Right atrium auricular region (tissue), 2 donors: ENCODE measurements around the gene MAT2A. TPM values are rescaled to one million over a fixed set of nuclear protein-coding genes. Genes with fewer than 3 reads are reported as not detected.

ENCODE experiments used
- DNase-seq: peaks from one replicate; pipeline ENCODE4 v3.0.0-alpha.2; 2019; ENCODE audit warnings: low spot score
- H3K27ac ChIP-seq, 2 donors: fragments of 200-600 bp; sonication (generic); 1 replicate in 1 of 2; 2 replicates in 1 of 2; pipeline ENCODE4 v1.5.1; 2016 to 2019
- H3K27me3 ChIP-seq, 2 donors: fragments of 200-600 bp; sonication (generic); one replicate each; pipeline versions ENCODE4 v1.5.1 to v1.6.0; 2017 to 2019
- H3K36me3 ChIP-seq: fragments of 200-600 bp; sonication (generic); one replicate; pipeline ENCODE4 v1.5.1; 2016
- H3K4me1 ChIP-seq, 2 donors: fragments of 200-600 bp; sonication (generic); one replicate each; pipeline versions ENCODE4 v1.5.1 to v1.6.0; 2017 to 2019
- H3K4me3 ChIP-seq, 2 donors: fragments of 200-600 bp; sonication (generic); 1 replicate in 1 of 2; 2 replicates in 1 of 2; pipeline ENCODE4 v1.5.1; 2017 to 2019; ENCODE audit warnings: mild to moderate bottlenecking in 1 of 2, moderate library complexity in 1 of 2
- H3K9me3 ChIP-seq, 2 donors: fragments of 200-600 bp; sonication (generic); one replicate each; pipeline ENCODE4 v1.5.1; 2019
- total RNA-seq, 2 donors: library from RNA; depleted of rRNA; stranded (reverse); fragments of >200 nt; gene quantifications; one replicate each; pipeline ENCODE4 v1.1.0, GENCODE V29; 2016
- TF ChIP-seq, protein P1 (sequence below), 2 donors: fragments of 200-600 bp; sonication (generic); IDR thresholded peaks; one replicate each; pipeline ENCODE4 v1.5.1; 2019; ENCODE audit warnings: antibody characterized with exemption in 2 of 2

MAT2A gene
- total RNA-seq, 2 donors from 2014 or later = 95.6 to 101 TPM

DNA sequence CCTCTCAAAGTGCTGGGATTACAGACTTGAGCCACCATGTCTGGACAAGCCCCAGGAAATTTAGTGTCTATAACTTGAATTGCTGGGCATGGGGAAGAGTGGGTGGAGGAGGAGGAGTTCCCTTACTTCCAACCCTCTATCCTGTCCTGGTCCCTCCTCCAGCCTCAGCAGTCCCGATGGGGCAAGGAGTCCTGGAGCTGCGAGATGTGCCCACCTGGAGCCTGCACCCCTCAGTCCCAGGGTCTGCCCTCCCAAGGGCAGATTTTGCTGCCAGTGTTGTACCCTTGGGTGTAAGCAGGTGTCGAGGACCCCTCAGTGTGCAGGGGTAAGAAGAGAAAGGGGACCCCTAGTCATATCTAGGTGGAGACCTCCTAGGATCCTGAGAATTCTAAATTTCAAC, 41.2 kb downstream of the MAT2A start:
- H3K27ac ChIP-seq = peak overlapping the region; percentile 80
- H3K36me3 ChIP-seq = no peaks in the 10 kb centered on the region
- H3K27me3 ChIP-seq = no peaks in the 10 kb centered on the region
- no peaks in the 10 kb centered on the region for H3K9me3 ChIP-seq
- TF ChIP-seq, protein P1, sequence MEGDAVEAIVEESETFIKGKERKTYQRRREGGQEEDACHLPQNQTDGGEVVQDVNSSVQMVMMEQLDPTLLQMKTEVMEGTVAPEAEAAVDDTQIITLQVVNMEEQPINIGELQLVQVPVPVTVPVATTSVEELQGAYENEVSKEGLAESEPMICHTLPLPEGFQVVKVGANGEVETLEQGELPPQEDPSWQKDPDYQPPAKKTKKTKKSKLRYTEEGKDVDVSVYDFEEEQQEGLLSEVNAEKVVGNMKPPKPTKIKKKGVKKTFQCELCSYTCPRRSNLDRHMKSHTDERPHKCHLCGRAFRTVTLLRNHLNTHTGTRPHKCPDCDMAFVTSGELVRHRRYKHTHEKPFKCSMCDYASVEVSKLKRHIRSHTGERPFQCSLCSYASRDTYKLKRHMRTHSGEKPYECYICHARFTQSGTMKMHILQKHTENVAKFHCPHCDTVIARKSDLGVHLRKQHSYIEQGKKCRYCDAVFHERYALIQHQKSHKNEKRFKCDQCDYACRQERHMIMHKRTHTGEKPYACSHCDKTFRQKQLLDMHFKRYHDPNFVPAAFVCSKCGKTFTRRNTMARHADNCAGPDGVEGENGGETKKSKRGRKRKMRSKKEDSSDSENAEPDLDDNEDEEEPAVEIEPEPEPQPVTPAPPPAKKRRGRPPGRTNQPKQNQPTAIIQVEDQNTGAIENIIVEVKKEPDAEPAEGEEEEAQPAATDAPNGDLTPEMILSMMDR (IDR thresholded peaks at IDR 0.05) = no peak
- peaks cover 0 to 44% of the 10 kb centered on the region in 2 donors for H3K4me1 ChIP-seq
- no peak overlapping the region for H3K4me3 ChIP-seq
- no peak for DNase-seq

DNA sequence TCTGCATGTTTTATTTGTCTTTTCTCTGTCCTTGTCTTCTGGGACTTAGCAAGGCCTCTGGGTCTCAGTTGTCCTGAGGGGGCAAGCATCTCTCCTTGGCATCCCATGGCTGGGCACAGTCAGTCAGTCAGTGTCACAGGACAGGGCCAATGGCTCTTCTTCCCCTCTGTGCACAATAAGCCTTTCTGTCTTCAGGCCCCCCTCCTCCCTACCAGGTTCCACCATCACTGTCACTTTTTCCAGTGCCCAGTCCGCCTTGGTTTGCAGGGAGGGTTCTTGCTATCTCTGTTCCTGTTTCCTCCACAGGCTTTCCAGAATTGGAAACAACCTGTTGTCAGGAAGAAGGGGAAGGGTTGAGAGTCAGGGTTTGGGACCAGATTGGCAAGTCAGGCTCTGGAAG, 43.5 kb downstream of the MAT2A start:
- TF ChIP-seq, protein P1 (IDR thresholded peaks at IDR 0.05) = no peak
- Histone ChIP-seq H3K4me3 (no peak overlapping the region), H3K27ac (no peak overlapping the region), H3K9me3 (no peaks in the 10 kb centered on the region), H3K4me1 (peaks cover 0 to 63% of the 10 kb centered on the region in 2 donors), H3K27me3 (no peaks in the 10 kb centered on the region), H3K36me3 (no peaks in the 10 kb centered on the region)
- DNase-seq = no peak

DNA sequence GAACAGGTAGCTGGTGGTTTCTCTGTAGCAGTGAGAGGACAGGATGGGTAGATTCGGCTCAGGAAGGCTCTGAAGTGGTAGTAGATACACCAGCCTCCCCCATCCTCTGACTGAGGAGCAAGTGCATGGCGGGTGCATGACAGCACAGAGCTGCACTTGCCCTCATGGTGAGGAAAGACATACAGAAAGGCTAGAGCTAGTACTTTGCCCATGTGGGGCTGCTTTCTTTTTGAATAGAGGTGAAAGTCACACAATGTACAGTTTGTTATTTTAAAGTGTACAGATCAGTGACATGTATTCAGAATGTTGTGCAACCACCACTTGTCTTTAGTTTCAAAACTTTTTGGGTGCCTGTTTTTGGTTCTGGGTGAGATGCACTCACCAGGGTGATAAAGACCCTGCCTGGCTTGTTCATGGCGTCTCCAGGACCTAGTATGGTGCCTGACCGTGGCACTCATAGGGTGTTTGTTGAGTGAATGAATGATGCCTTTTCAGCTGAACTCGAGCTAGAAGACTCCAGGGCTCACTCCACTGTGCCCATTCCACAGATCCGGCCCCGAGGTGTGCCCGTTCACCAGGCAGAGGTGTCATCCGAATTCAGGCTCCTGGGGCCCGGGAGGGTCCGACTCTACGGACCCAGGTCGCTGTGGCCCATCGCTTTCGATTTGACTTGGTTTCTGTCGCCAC, 44.8 kb downstream of the MAT2A start:
- Histone ChIP-seq H3K4me3 (peak overlapping the region; percentile 63 to 68), H3K4me1 (peaks cover 0 to 63% of the 10 kb centered on the region in 2 donors), H3K9me3 (no peaks in the 10 kb centered on the region), H3K36me3 (no peaks in the 10 kb centered on the region), H3K27me3 (no peaks in the 10 kb centered on the region), H3K27ac (peak overlapping the region; percentile 90 to 98)
- TF ChIP-seq, protein P1 (IDR thresholded peaks at IDR 0.05) = no peak
- no peak for DNase-seq

DNA sequence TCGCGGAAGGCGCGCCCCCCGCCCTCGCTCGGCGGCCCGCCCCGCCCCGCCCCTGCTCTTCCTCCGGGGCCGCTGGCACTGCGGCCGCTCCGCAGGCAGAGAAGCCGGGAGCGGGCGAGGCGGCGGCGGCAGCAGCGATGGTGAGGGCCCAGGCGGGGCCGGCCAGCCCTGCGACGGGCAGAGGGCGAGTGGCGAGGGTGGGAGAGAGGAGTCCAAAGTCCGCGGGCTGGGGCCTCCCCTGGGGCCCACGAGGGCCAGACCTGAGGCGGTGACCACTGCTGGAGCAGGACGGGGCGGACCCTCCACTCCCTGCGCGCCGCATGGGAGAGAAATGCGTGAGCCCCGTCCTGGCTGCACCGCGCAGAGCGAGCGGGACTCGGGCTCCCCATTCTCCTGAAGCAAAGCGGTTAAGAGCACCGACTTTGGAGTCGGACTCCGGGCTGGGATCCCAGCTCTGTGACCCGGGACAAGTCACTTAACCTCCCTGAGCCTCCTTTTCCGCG, 45.4 kb downstream of the MAT2A start, which contains the start of gene VAMP5:
Gene VAMP5 (plus strand): TSS at position 78 of the 503 bp plus-strand sequence. CDS start 60 bp downstream, at position 138.
- no peaks in the 10 kb centered on the region for H3K27me3 ChIP-seq
- TF ChIP-seq, protein P1 (IDR thresholded peaks at IDR 0.05) = no peak
- H3K27ac ChIP-seq = peak within 1 kb of the TSS; percentile 90 to 98
- DNase-seq = no peak
- H3K9me3 ChIP-seq = no peaks in the 10 kb centered on the region
- H3K4me1 ChIP-seq = peaks cover 4 to 63% of the 10 kb centered on the region in 2 donors
- H3K36me3 ChIP-seq = no peaks in the 10 kb centered on the region
- H3K4me3 ChIP-seq = peak within 1 kb of the TSS; percentile 63 to 68

- Histone ChIP-seq H3K4me3 (peak overlapping the region; percentile 63 to 68), H3K27me3 (no peaks in the 10 kb centered on the region), H3K4me1 (peaks cover 4 to 63% of the 10 kb centered on the region in 2 donors), H3K9me3 (no peaks in the 10 kb centered on the region), H3K36me3 (no peaks in the 10 kb centered on the region), H3K27ac (peak overlapping the region; percentile 90 to 98)
- DNase-seq = peak; percentile 75
- TF ChIP-seq, protein P1 (IDR thresholded peaks at IDR 0.05) = no peak
Measured at GRCh38 chr2:85584857-85585780, 46.2 kb downstream of the MAT2A start.
